ENCODE results near the gene KRIT1. TPM values are rescaled to one million over a fixed set of nuclear protein-coding genes. Genes with fewer than 3 reads are reported as not detected.
"Not testable (repeated sequence)": the region's sequence is repeated elsewhere in the genome, so short reads cannot be mapped to it uniquely, and the experiment has no call there.

The KRIT1 gene
- total RNA-seq, 2 donors from 2014 or later, result 34.6 to 37.2 TPM

GRCh38 chr7:92253251-92253650 lies 7.5 kb upstream of the KRIT1 start:
- no peak for ATAC-seq
- DNase-seq, result no peak
- intact Hi-C loops (cut with DNase I, micrococcal nuclease), result no loop called here

GRCh38 chr7:92251181-92251580 lies 5.5 kb upstream of the KRIT1 start:
- no peak for ATAC-seq
- DNase-seq, result no peak
- intact Hi-C loops (cut with DNase I, micrococcal nuclease), result no loop called here

- DNase-seq, result no peak
- ATAC-seq, result no peak
- intact Hi-C loops (cut with DNase I, micrococcal nuclease), result no loop called here
Measured at GRCh38 chr7:92250603-92251002, 4.9 kb upstream of the KRIT1 start.

GRCh38 chr7:92246360-92247101 lies 817 bp upstream of the KRIT1 start:
- intact Hi-C loops (cut with DNase I, micrococcal nuclease), result loop anchor here in 1 of 2 donors (5.0 kb wide), 1 partner anchor 201 kb away; the partner anchor contains the start of gene GATAD1
- peak; percentile 26 to 27 for DNase-seq
- ATAC-seq, result peak; percentile 40

GRCh38 chr7:92244808-92245486 lies 767 bp downstream of the KRIT1 start:
- intact Hi-C loops (cut with DNase I, micrococcal nuclease), result loop anchor here in 1 of 2 donors (5.0 kb wide), 1 partner anchor 202 kb away; the partner anchor contains the start of gene GATAD1
- ATAC-seq (peak; percentile 29), DNase-seq (no peak)

- ATAC-seq, result no peak
- DNase-seq, result no peak
- intact Hi-C loops (cut with DNase I, micrococcal nuclease), result no loop called here
Measured at GRCh38 chr7:92242972-92243371, 2.7 kb downstream of the KRIT1 start.

GRCh38 chr7:92230547-92230946 lies 15.2 kb downstream of the KRIT1 start:
- ATAC-seq (no peak), DNase-seq (no peak)
- intact Hi-C loops (cut with DNase I, micrococcal nuclease), result no loop called here

- intact Hi-C loops (cut with DNase I, micrococcal nuclease), result no loop called here
- ATAC-seq, result no peak
- DNase-seq, result no peak
Measured at GRCh38 chr7:92228742-92229141, 17.0 kb downstream of the KRIT1 start.

GRCh38 chr7:92228100-92228499 lies 17.6 kb downstream of the KRIT1 start:
- ATAC-seq, result no peak
- intact Hi-C loops (cut with DNase I, micrococcal nuclease), result no loop called here
- DNase-seq, result no peak

- no peak for DNase-seq
- ATAC-seq, result no peak
- intact Hi-C loops (cut with DNase I, micrococcal nuclease), result no loop called here
Measured at GRCh38 chr7:92226981-92227380, 18.7 kb downstream of the KRIT1 start.

GRCh38 chr7:92221766-92222165 lies 23.9 kb downstream of the KRIT1 start:
- intact Hi-C loops (cut with DNase I, micrococcal nuclease), result no loop called here
- no peak for DNase-seq
- no peak for ATAC-seq

GRCh38 chr7:92206672-92207071 lies 39.0 kb downstream of the KRIT1 start:
- ATAC-seq (no peak), DNase-seq (no peak)
- intact Hi-C loops (cut with DNase I, micrococcal nuclease), result no loop called here

- intact Hi-C loops (cut with DNase I, micrococcal nuclease), result no loop called here
- DNase-seq (no peak), ATAC-seq (no peak)
Measured at GRCh38 chr7:92205987-92206386, 39.7 kb downstream of the KRIT1 start.

- intact Hi-C loops (cut with DNase I, micrococcal nuclease), result no loop called here
- ATAC-seq, result no peak
- no peak for DNase-seq
Measured at GRCh38 chr7:92200791-92201190, 44.9 kb downstream of the KRIT1 start.

GRCh38 chr7:92192326-92192725 lies 53.4 kb downstream of the KRIT1 start:
- no peak for DNase-seq
- ATAC-seq, result no peak
- intact Hi-C loops (cut with DNase I, micrococcal nuclease), result no loop called here

- DNase-seq; intact Hi-C loops (cut with DNase I, micrococcal nuclease): not testable (repeated sequence)
Measured at GRCh38 chr7:92189246-92189645, 56.5 kb downstream of the KRIT1 start.

GRCh38 chr7:92184294-92184693 lies 61.4 kb downstream of the KRIT1 start:
- ATAC-seq; intact Hi-C loops (cut with DNase I, micrococcal nuclease); DNase-seq: not testable (repeated sequence)

More at GRCh38 chr7:92189246-92189645, 56.5 kb downstream of the KRIT1 start:
- not testable (repeated sequence) for ATAC-seq

- intact Hi-C loops (cut with DNase I, micrococcal nuclease), result no loop called here
- DNase-seq (peak; percentile 85 to 91), ATAC-seq (peak; percentile 99)
Measured at GRCh38 chr7:92178928-92179924, 66.5 kb downstream of the KRIT1 start, which contains the start of gene LRRD1. LRRD1 (minus strand) TSS chr7:92179142; CDS start chr7:92165202, 13,940 bp downstream.

- peak; percentile 61 for ATAC-seq
- DNase-seq, result no peak
- intact Hi-C loops (cut with DNase I, micrococcal nuclease), result no loop called here
Measured at GRCh38 chr7:92177362-92177761, 68.4 kb downstream of the KRIT1 start.

Measured in left colon (tissue), 2 donors.